Panc1 (cell line): ENCODE measurements around the gene HYAL2. TPM values are rescaled to one million over a fixed set of nuclear protein-coding genes. Genes with fewer than 3 reads are reported as not detected.
A peak's percentile ranks its signal among the peaks of the same experiment; 100 is the strongest.

ENCODE experiments used
- ATAC-seq: fragments of 200-7000 bp; cut with Tn5 transposase; 2 replicates; pipeline ENCODE4 v1.9.1; 2020; ENCODE audit warnings: mild to moderate bottlenecking, moderate library complexity
- BruUV-seq: library from RNA; stranded (reverse); fragments of 400-500 nt; replicated peaks from 2 replicates; lab custom pipeline; 2021; lab: Mats Ljungman, UMichigan
- CTCF ChIA-PET: fragments of 300-600 bp; sonication (Branson Sonifier 250); formaldehyde crosslinking; loops from one replicate; lab custom pipeline; 2022; ENCODE audit warnings: antibody characterized with exemption; lab: Charles Lee
- POLR2A ChIA-PET: fragments of 300-600 bp; sonication (Branson Sonifier 250); formaldehyde crosslinking; loops from one replicate; lab custom pipeline; 2022; ENCODE audit warnings: antibody characterized with exemption; lab: Charles Lee
- DNase-seq: peaks from one replicate; pipeline ENCODE4 v3.0.0-alpha.2; 2010; ENCODE audit warnings: low read depth, low spot score
- H3K27ac ChIP-seq: 2 replicates; pipeline ENCODE4 v1.5.1; 2011; ENCODE audit warnings: mild to moderate bottlenecking, low read length, inconsistent platforms
- H3K27me3 ChIP-seq: fragments of 200-500 bp; sonication (Bioruptor generic); 2 replicates; pipeline ENCODE4 v1.6.0; 2014; ENCODE audit warnings: low read length, inconsistent platforms; ENCODE audit not compliant: control insufficient read depth, insufficient read depth
- H3K36me3 ChIP-seq: fragments of 200-500 bp; sonication (Bioruptor generic); 2 replicates; pipeline ENCODE4 v1.5.1; 2014; ENCODE audit warnings: inconsistent platforms, mild to moderate bottlenecking, low read length, moderate library complexity; ENCODE audit not compliant: control insufficient read depth, insufficient read depth
- H3K4me1 ChIP-seq: 2 replicates; pipeline ENCODE4 v1.5.1; 2011; ENCODE audit warnings: inconsistent platforms, mild to moderate bottlenecking, low read length, moderate library complexity; ENCODE audit not compliant: control insufficient read depth, insufficient read depth
- H3K4me3 ChIP-seq, 2 experiments: 2 replicates each; pipeline ENCODE4 v1.5.1; 2011 to 2012; ENCODE audit warnings: low read depth in 2 of 2, low read length in 2 of 2, mild to moderate bottlenecking in 2 of 2, inconsistent platforms in 1 of 2, moderate library complexity in 1 of 2
- H3K9me3 ChIP-seq: fragments of 200-500 bp; sonication (Bioruptor generic); 2 replicates; pipeline ENCODE4 v1.5.1; 2014; ENCODE audit warnings: low read depth, mild to moderate bottlenecking, inconsistent platforms, low read length, moderate library complexity; ENCODE audit not compliant: control insufficient read depth, insufficient read depth
- POLR2AphosphoS5 ChIP-seq: IDR thresholded peaks from 2 replicates; pipeline ENCODE4 v1.6.1; 2012; ENCODE audit warnings: mild to moderate bottlenecking, low read depth, low read length, moderate library complexity
- SIN3A ChIP-seq: IDR thresholded peaks from 2 replicates; pipeline ENCODE4 v1.6.1; 2012; ENCODE audit warnings: low read depth, mild to moderate bottlenecking, low read length, moderate library complexity, borderline replicate concordance; ENCODE audit not compliant: insufficient read depth
- TCF7L2 ChIP-seq: IDR thresholded peaks from 2 replicates; pipeline ENCODE4 v1.6.1; 2011; ENCODE audit warnings: mild to moderate bottlenecking, low read depth, low read length, inconsistent platforms
- in situ Hi-C: cut with HindIII; loops from 2 replicates; pipeline ENCODE4 v1.10.0; 2016; ENCODE audit warnings: low sequenced_read_pairs, low pct_unique_long_range_greater_than_20kb
- intact Hi-C: fragments of 100-400 bp; cut with micrococcal nuclease; formaldehyde crosslinking; loops from one replicate; pipeline ENCODE4 v1.10.0; 2022; ENCODE audit not compliant: unreplicated experiment
- total RNA-seq: library from RNA; stranded (reverse); gene quantifications from one replicate; pipeline ENCODE4 v1.2.1, GENCODE V29; 2021; ENCODE audit not compliant: unreplicated experiment
- TF ChIP-seq, protein P1 (sequence below): fragments of 450-650 bp; IDR thresholded peaks from 2 replicates; pipeline ENCODE4 v1.5.1; 2017; ENCODE audit warnings: mild to moderate bottlenecking
- TF ChIP-seq, protein P2 (sequence below), 2 experiments: IDR thresholded peaks; 2 replicates each; pipeline ENCODE4 v1.6.1; 2011 to 2012; ENCODE audit warnings: low read depth in 2 of 2, control low read depth in 1 of 2, low read length in 1 of 2, mild to moderate bottlenecking in 1 of 2, moderate library complexity in 1 of 2; ENCODE audit not compliant: insufficient read depth in 1 of 2

Gene HYAL2
- total RNA-seq, 1 experiment from 2014 or later = 41.5 TPM

DNA sequence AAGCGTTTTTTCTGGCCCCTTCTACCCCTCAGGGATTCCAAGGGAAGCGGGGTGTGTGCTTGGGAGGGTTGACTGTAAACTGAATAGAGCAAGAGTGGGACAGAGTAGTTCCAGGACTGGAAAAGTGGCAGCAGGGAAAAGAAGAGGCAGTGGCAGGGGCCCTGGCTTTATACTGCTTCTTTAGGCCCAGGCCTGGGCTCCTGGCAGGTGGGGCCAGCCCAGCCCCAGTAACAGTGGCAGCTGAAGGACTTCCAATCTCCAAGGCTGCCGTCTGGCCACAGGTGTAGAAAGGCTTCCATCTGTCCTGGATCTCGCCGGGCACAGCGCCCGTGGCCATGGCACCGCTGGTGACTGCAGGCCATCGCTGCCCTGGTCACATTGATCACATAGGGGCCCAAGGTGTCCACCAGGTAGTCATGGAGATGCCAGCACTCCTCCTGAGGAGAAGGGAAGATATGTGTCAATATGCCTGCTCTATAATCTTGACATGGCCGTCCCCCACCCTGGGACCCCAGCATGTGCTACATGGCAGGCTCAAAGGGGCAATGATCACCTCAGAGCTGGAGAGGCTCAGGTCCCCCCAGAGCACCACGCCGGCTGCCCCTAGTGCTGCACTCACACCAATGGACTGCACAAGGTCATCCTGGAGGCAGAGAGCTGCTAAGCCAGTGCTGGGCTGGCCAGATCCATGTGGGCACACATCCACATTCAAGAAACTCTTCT is 29.3 kb downstream of the HYAL2 start:
- peaks cover 10% of the 10 kb centered on the region for H3K4me1 ChIP-seq
- CTCF ChIA-PET = interaction anchor here (0.6 to 0.7 kb wide), 2 partner anchors 28 to 67 kb away, joined by 3 read pairs; no protein-coding TSS in a partner anchor
- POLR2A ChIA-PET = no interaction called here
- DNase-seq = no peak
- H3K4me3 ChIP-seq = peak overlapping the region; percentile 57 to 89
- no peaks in the 10 kb centered on the region for H3K36me3 ChIP-seq
- H3K27me3 ChIP-seq = no peaks in the 10 kb centered on the region
- BruUV-seq = no TSS peak
- TF ChIP-seq TCF7L2 = no peak
- TF ChIP-seq POLR2AphosphoS5 = no peak
- TF ChIP-seq, protein P1, sequence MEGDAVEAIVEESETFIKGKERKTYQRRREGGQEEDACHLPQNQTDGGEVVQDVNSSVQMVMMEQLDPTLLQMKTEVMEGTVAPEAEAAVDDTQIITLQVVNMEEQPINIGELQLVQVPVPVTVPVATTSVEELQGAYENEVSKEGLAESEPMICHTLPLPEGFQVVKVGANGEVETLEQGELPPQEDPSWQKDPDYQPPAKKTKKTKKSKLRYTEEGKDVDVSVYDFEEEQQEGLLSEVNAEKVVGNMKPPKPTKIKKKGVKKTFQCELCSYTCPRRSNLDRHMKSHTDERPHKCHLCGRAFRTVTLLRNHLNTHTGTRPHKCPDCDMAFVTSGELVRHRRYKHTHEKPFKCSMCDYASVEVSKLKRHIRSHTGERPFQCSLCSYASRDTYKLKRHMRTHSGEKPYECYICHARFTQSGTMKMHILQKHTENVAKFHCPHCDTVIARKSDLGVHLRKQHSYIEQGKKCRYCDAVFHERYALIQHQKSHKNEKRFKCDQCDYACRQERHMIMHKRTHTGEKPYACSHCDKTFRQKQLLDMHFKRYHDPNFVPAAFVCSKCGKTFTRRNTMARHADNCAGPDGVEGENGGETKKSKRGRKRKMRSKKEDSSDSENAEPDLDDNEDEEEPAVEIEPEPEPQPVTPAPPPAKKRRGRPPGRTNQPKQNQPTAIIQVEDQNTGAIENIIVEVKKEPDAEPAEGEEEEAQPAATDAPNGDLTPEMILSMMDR = no peak
- TF ChIP-seq SIN3A = no peak
- TF ChIP-seq, protein P2, sequence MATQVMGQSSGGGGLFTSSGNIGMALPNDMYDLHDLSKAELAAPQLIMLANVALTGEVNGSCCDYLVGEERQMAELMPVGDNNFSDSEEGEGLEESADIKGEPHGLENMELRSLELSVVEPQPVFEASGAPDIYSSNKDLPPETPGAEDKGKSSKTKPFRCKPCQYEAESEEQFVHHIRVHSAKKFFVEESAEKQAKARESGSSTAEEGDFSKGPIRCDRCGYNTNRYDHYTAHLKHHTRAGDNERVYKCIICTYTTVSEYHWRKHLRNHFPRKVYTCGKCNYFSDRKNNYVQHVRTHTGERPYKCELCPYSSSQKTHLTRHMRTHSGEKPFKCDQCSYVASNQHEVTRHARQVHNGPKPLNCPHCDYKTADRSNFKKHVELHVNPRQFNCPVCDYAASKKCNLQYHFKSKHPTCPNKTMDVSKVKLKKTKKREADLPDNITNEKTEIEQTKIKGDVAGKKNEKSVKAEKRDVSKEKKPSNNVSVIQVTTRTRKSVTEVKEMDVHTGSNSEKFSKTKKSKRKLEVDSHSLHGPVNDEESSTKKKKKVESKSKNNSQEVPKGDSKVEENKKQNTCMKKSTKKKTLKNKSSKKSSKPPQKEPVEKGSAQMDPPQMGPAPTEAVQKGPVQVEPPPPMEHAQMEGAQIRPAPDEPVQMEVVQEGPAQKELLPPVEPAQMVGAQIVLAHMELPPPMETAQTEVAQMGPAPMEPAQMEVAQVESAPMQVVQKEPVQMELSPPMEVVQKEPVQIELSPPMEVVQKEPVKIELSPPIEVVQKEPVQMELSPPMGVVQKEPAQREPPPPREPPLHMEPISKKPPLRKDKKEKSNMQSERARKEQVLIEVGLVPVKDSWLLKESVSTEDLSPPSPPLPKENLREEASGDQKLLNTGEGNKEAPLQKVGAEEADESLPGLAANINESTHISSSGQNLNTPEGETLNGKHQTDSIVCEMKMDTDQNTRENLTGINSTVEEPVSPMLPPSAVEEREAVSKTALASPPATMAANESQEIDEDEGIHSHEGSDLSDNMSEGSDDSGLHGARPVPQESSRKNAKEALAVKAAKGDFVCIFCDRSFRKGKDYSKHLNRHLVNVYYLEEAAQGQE (IDR thresholded peaks at IDR 0.05; ENCODE audit: insufficient read depth in 1 of 2, low read depth in 2 of 2, low read length in 1 of 2) = no peak
- H3K9me3 ChIP-seq = no peaks in the 10 kb centered on the region
- intact Hi-C loops = no loop called here
- peak overlapping the region; percentile 89 for H3K27ac ChIP-seq
- ATAC-seq = no peak
- in situ Hi-C loops = no loop called here

DNA sequence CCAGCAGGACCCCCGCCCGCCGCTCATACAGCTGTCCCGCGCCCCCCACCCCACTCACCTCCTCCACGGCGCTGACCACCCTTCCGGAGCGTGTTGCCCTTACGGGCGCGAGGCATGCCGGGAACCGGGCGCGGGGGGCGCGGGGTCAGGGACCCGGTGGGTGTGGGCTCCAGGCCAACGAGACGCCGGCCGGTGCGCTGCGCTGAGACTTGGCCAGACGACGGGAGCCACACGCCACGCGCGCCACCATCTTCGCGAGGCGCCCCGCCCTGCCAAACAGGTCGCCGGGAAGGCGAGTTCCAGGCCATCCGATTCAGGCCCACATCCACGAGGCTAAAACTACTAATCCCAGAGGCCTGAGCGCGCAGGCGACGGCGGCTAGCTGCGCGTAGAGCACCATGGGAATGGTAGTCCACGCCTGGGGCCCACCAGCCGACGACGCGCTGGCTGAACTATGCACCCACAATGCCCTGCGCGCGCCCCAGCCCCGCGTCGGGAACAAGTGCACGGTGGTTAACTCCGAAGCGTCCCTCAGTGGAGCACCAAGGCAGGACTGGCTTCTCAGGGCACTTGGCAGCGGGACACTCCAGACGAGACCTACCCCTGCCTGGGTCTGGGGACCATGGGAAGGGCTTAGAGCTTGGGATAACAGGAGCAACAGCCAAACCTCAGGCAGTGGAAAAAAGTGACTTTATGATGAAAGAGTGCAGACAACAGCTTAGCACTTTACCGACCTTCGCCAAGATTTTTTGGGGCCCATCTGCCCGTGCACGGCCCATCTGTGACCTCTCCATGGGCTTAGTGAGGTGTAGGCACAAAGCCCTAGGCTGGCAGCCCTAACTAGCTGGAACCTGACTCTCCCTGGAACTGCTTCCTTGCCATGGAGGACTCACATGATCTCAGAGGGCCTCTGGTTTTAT is 30.1 kb downstream of the HYAL2 start, which contains the start of gene IFRD2:
Gene IFRD2, minus strand, starts transcription at position 271 of the 920 bp plus-strand sequence. Its CDS starts 155 bp downstream, at position 116.
- intact Hi-C loops = no loop called here
- TF ChIP-seq SIN3A (no peak; the same call in 1 of the 2 replicates), POLR2AphosphoS5 (peak; percentile 54; the same call in 1 of the 2 replicates), TCF7L2 (no peak)
- TF ChIP-seq, protein P1 = no peak
- TF ChIP-seq, protein P2 (IDR thresholded peaks at IDR 0.05; ENCODE audit: insufficient read depth in 1 of 2, low read depth in 2 of 2, low read length in 1 of 2) = no peak
- CTCF ChIA-PET = interaction anchor here (0.6 to 0.7 kb wide), 2 partner anchors 55 to 66 kb away, joined by 3 to 13 read pairs; no protein-coding TSS in a partner anchor

More for the DNA sequence above, 30.1 kb downstream of the HYAL2 start, which contains the start of gene IFRD2:
- Histone ChIP-seq H3K4me1 (peaks cover 9% of the 10 kb centered on the region), H3K27ac (peak within 1 kb of the TSS; percentile 93), H3K4me3 (peak within 1 kb of the TSS; percentile 87 to 89), H3K9me3 (no peaks in the 10 kb centered on the region), H3K27me3 (no peaks in the 10 kb centered on the region), H3K36me3 (no peaks in the 10 kb centered on the region)
- DNase-seq (peak; percentile 83), ATAC-seq (peak; percentile 98)
- no TSS peak for BruUV-seq
- in situ Hi-C loops = no loop called here
- POLR2A ChIA-PET = no interaction called here
